GM12801 (cell line): ENCODE data around the gene XIRP1.

Source experiments
- TF ChIP-seq, protein P1 (sequence below): IDR thresholded peaks from one replicate; pipeline ENCODE4 v1.5.1; 2011; ENCODE audit warnings: control low read depth; ENCODE audit not compliant: insufficient read length; ENCODE audit errors: extremely low read depth

Gene XIRP1

DNA sequence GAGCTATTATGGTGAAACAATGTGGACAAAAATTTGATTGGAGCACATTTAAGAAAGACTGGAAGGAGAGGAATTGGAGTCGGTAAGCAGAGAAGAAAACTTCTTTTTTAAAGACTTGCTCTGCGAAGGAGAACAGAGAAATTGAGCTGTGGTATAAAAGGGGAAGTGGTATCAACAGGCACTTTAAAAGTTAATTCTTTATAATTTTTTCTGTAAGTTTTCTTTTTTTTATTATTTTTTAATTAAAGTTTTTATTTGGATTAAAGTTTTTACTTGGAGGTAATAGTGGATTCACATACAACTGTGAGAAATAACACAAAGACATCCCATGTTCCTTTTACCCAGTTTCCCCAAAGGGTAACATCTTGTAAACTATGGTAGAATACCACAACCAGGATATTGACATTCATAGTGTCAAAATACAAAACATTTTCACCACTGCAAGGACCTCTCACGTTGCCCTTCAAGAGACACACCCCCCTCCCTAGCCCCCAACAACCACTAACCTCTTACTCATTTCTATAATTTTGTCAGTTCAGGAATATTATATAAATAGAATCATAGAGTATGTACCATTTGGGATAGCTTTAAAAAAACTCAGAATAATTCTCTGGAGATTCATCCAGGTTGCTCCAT is 33.8 kb upstream of the XIRP1 start:
- TF ChIP-seq, protein P1, sequence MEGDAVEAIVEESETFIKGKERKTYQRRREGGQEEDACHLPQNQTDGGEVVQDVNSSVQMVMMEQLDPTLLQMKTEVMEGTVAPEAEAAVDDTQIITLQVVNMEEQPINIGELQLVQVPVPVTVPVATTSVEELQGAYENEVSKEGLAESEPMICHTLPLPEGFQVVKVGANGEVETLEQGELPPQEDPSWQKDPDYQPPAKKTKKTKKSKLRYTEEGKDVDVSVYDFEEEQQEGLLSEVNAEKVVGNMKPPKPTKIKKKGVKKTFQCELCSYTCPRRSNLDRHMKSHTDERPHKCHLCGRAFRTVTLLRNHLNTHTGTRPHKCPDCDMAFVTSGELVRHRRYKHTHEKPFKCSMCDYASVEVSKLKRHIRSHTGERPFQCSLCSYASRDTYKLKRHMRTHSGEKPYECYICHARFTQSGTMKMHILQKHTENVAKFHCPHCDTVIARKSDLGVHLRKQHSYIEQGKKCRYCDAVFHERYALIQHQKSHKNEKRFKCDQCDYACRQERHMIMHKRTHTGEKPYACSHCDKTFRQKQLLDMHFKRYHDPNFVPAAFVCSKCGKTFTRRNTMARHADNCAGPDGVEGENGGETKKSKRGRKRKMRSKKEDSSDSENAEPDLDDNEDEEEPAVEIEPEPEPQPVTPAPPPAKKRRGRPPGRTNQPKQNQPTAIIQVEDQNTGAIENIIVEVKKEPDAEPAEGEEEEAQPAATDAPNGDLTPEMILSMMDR = no peak

DNA sequence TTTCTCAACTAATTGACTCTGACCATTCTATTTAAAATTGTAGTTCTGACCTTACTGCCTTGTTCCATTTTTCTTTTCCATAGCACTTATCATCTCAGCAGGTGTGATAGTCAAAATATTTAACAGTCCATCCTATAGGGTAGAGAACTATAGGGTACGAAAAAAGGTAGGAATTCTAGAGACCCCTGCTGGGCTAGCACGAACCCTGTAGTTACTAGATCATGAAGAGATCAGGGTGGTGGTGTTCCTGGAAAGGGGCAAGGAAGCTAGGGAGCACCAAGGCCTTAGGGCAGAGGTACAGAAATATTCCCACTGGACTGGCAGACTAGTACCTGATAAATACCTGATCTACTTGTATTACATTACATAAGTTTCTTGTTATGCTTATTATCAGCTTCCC is 31.9 kb upstream of the XIRP1 start:
- TF ChIP-seq, protein P1 = no peak

DNA sequence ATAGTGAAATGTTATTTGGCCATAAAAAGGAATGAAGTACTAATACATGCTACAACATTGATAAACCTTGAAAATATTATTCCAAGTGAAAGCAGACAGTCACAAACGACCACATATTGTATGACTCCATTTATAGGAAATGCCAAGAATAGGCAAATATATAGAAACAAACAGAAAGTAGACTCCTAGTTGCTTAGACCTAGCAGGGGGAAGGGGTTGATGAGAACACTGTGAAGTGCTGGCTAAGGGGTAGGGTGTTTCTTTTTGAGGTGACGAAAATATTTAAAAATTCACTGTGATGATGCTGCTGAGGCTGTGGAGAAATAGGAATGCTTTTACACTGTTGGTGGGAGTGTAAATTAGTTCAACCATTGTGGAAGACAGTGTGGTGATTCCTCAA is 30.5 kb upstream of the XIRP1 start:
- TF ChIP-seq, protein P1 = no peak

DNA sequence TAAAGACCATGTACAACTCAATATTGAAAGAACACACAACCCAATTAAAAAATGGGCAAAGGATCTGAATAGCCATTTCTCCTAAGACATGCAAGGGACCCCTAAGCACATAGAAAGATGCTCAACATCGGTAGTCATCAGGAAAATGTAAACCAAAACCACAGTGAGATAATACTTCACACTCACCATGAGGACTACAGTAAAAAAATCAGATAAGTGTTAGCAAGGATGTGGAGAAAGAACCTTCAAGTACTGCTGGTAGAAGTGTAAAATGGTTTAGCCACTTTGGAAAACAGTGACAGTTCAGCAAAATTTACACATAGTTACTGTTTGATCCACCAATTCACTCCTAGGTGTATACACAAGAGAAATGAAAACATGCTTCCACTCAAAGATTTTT is 30.1 kb upstream of the XIRP1 start:
- TF ChIP-seq, protein P1 = no peak

DNA sequence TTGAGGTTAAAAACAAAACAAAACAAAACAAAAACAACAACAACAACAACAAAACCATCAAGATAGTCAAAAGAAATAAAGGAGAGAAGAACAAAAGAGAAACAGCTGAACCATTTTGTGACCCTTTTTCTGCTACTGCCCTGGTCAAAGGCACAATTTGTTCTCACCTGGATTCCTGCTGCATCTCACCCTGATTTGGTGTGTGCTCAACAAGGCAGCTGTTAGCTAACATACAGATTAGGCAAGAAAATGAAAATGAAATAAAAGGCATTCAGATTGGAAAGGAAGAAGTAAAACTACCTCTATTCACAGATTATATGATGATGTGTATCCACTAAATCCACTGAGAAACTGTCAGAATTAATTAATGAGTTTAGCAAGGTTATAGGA is 28.7 kb upstream of the XIRP1 start:
- TF ChIP-seq, protein P1 = no peak

DNA sequence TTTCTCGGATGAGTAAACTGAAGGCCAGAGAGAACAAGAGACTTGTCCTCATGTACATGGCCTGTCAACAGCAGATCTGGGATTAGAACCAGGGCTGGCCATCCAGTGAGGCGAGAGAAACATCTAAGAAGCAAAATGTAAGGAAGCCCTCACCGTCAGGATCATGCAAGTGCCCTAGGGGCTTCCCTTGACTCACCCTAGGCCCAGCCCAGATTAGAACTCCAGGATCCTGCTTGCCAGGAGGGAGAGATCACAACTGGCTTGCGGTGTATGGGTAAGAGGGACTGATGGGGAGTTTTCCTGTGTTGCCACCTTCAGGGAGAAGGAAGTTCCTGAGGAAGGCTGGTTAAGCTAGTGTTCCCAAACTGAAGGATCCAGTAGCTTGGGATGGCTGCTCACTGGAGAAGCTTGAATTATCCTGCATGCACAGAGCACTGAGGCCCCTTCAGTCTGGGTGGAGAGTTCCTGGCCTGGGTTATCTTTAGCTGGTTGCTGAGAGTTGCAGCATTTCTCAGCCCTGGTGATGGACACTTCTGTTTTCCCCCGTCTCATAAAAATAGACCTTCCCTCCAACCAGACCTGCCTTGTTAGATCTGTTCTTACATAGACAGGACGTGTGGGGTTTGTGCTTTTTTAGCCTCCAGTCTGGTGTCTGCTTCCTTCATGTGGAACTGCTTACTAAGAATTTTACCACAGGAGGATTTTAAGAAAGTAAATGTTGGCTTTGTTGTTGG is 28.2 kb upstream of the XIRP1 start:
- TF ChIP-seq, protein P1 = no peak

DNA sequence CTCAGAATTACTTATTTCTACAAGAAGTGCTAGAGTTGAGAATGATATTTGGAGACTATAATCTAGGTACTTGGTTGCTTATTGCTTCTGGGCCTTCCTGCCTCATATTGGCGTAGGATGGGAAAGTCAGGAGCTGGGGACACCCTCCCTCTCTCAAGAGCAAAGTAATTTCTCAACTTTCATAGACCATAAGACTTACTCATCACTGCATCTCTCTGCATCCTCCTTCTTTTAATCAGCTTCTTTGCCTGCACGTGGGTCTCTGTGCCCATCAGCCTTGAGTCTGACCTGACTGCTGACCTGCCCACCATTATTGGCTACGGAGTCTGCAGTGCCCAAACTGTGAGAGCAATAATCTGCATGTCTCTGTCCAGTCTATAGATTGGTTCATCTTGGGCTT is 27.3 kb upstream of the XIRP1 start:
- TF ChIP-seq, protein P1 = no peak
